Measurements from ENCODE around the gene LHFPL6. TPM values are rescaled to one million over a fixed set of nuclear protein-coding genes. Genes with fewer than 3 reads are reported as not detected.
A peak's percentile ranks its signal among the peaks of the same experiment; 100 is the strongest.

Gene LHFPL6
- total RNA-seq, 1 experiment from 2014 or later, result 25.7 TPM

- no peaks in the 10 kb centered on the region for H3K27me3 ChIP-seq (ENCODE audit: control insufficient read depth, insufficient read depth, low read length)
- BruUV-seq (replicated peaks), result no TSS peak
- no peaks in the 10 kb centered on the region for H3K36me3 ChIP-seq (ENCODE audit: control insufficient read depth, insufficient read depth, low read length)
- POLR2A ChIA-PET, result no interaction called here
- no peaks in the 10 kb centered on the region for H3K9me3 ChIP-seq (ENCODE audit: control insufficient read depth, insufficient read depth, low read depth, low read length)
- DNase-seq (ENCODE audit: low read depth, low spot score) (no peak), ATAC-seq (no peak)
- peaks cover 30% of the 10 kb centered on the region for H3K4me1 ChIP-seq (ENCODE audit: control insufficient read depth, insufficient read depth, low read length)
- H3K27ac ChIP-seq (ENCODE audit: low read length), result peak overlapping the region; percentile 12; the same call in 1 of the 2 replicates
- in situ Hi-C loops (cut with HindIII; ENCODE audit: low pct_unique_long_range_greater_than_20kb, low sequenced_read_pairs), result no loop called here
- intact Hi-C loops (cut with micrococcal nuclease; ENCODE audit: unreplicated experiment), result no loop called here
- TF ChIP-seq POLR2AphosphoS5 (IDR thresholded peaks at IDR 0.05; ENCODE audit: low read depth, low read length), result no peak
- TF ChIP-seq REST (IDR thresholded peaks at IDR 0.05; ENCODE audit: insufficient read depth in 1 of 2, low read depth in 2 of 2, low read length in 1 of 2), result no peak
- TF ChIP-seq, protein P1, sequence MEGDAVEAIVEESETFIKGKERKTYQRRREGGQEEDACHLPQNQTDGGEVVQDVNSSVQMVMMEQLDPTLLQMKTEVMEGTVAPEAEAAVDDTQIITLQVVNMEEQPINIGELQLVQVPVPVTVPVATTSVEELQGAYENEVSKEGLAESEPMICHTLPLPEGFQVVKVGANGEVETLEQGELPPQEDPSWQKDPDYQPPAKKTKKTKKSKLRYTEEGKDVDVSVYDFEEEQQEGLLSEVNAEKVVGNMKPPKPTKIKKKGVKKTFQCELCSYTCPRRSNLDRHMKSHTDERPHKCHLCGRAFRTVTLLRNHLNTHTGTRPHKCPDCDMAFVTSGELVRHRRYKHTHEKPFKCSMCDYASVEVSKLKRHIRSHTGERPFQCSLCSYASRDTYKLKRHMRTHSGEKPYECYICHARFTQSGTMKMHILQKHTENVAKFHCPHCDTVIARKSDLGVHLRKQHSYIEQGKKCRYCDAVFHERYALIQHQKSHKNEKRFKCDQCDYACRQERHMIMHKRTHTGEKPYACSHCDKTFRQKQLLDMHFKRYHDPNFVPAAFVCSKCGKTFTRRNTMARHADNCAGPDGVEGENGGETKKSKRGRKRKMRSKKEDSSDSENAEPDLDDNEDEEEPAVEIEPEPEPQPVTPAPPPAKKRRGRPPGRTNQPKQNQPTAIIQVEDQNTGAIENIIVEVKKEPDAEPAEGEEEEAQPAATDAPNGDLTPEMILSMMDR (IDR thresholded peaks at IDR 0.05), result no peak
- TF ChIP-seq SIN3A (IDR thresholded peaks at IDR 0.05; ENCODE audit: borderline replicate concordance, insufficient read depth, low read depth, low read length), result no peak
- TF ChIP-seq TCF7L2 (IDR thresholded peaks at IDR 0.05; ENCODE audit: low read depth, low read length), result no peak
- H3K4me3 ChIP-seq (ENCODE audit: low read depth in 2 of 2, low read length in 2 of 2), result 0 out of 4 replicates have a peak overlapping the region, but pooled peaks of 1 of the 2 experiments have one; percentile 6
- CTCF ChIA-PET, result interaction anchor here (0.5 kb wide), 1 partner anchor 183 kb away, joined by 5 read pairs; no protein-coding TSS in a partner anchor
These were observed 4.0 kb downstream of the LHFPL6 start for GRCh38 chr13:39599012-39599411.

GRCh38 chr13:39597838-39598237 is 5.2 kb downstream of the LHFPL6 start:
- Histone ChIP-seq H3K4me3 (ENCODE audit: low read depth in 2 of 2, low read length in 2 of 2) (no peak overlapping the region), H3K27me3 (ENCODE audit: control insufficient read depth, insufficient read depth, low read length) (no peaks in the 10 kb centered on the region), H3K4me1 (ENCODE audit: control insufficient read depth, insufficient read depth, low read length) (peaks cover 30% of the 10 kb centered on the region), H3K9me3 (ENCODE audit: control insufficient read depth, insufficient read depth, low read depth, low read length) (no peaks in the 10 kb centered on the region), H3K27ac (ENCODE audit: low read length) (no peak overlapping the region), H3K36me3 (ENCODE audit: control insufficient read depth, insufficient read depth, low read length) (no peaks in the 10 kb centered on the region)
- ChIA-PET CTCF (no interaction called here), POLR2A (no interaction called here)
- TF ChIP-seq SIN3A (IDR thresholded peaks at IDR 0.05; ENCODE audit: borderline replicate concordance, insufficient read depth, low read depth, low read length), result no peak
- no peak for TF ChIP-seq POLR2AphosphoS5 (IDR thresholded peaks at IDR 0.05; ENCODE audit: low read depth, low read length)
- no peak for TF ChIP-seq REST (IDR thresholded peaks at IDR 0.05; ENCODE audit: insufficient read depth in 1 of 2, low read depth in 2 of 2, low read length in 1 of 2)
- TF ChIP-seq TCF7L2 (IDR thresholded peaks at IDR 0.05; ENCODE audit: low read depth, low read length), result no peak
- TF ChIP-seq, protein P1 (IDR thresholded peaks at IDR 0.05), result no peak
- no peak for ATAC-seq
- intact Hi-C loops (cut with micrococcal nuclease; ENCODE audit: unreplicated experiment) (no loop called here), in situ Hi-C loops (cut with HindIII; ENCODE audit: low pct_unique_long_range_greater_than_20kb, low sequenced_read_pairs) (no loop called here)
- no peak for DNase-seq (ENCODE audit: low read depth, low spot score)
- BruUV-seq (replicated peaks), result no TSS peak

All from Panc1 (cell line).